ENCODE measurements around the gene BACH2. TPM values are rescaled to one million over a fixed set of nuclear protein-coding genes. Genes with fewer than 3 reads are reported as not detected.

BACH2 gene
- polyA plus RNA-seq, 1 donor from 2014 or later: 45.5 TPM

DNA sequence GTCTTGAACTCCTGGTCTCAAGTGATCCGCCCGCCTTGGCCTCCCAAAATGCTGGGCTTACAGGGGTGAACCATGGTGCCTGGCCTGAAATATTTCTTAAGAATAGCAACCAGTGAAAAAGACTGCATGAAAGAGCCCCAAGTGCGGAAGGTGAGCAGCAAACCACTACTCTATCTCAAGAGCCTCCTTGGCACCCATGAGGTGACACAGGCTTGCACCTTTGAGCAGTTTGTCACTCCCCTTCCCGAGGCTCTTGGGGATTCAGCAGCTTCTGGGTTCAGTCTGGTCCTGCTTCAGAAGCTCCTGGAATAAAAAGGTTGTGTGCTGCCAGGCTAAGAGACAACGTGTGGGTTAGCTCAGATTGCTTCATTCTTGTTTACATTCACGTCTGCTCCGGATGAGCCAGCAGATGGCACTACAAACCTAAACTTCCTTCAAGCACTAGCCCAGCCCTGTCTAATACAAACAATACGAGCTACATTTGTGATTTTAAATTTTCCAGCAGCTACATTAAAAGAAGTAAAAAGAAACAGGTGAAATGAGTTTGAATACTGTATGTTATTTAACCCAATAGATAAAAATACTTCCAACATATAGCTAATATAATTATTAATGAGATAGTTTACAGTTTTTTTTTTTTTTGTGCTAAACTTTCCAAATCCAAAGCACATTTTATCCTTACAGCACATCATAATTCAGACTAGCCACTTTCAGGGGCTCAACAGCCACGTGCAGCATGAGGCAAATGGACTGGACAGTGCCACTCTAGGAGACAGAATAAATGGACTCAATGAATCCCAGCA lies 356.2 kb downstream of the BACH2 start:
- H3K36me3 ChIP-seq (ENCODE audit: insufficient read depth, low read length): peaks cover 9% of the 10 kb centered on the region
- no peaks in the 10 kb centered on the region for H3F3A ChIP-seq (ENCODE audit: insufficient read depth, low read length, poor library complexity, severe bottlenecking)
- H3K9me2 ChIP-seq (ENCODE audit: insufficient read depth, low read length): no peaks in the 10 kb centered on the region
- H2AFZ ChIP-seq (ENCODE audit: low read depth, low read length): no peak overlapping the region
- peaks cover 11% of the 10 kb centered on the region for H3K79me2 ChIP-seq (replicated peaks; ENCODE audit: insufficient read depth, low read length)
- H4K20me1 ChIP-seq (ENCODE audit: insufficient read depth): no peaks in the 10 kb centered on the region
- no peaks in the 10 kb centered on the region for H3K27me3 ChIP-seq (ENCODE audit: insufficient read depth, low read depth, low read length)
- no peak overlapping the region for H3K4me2 ChIP-seq (ENCODE audit: low read length)
- H3K9me3 ChIP-seq (ENCODE audit: low read length): no peaks in the 10 kb centered on the region
- no peak overlapping the region for H3K9ac ChIP-seq (ENCODE audit: low read length)
- H3K4me3 ChIP-seq (ENCODE audit: low read length): no peak overlapping the region
- TF ChIP-seq RAD21 (conservative IDR thresholded peaks at IDR 0.05): peak; percentile 93
- peak; percentile 94 for TF ChIP-seq SMC3 (conservative IDR thresholded peaks at IDR 0.05; ENCODE audit: poor library complexity)
- TF ChIP-seq, protein P1, sequence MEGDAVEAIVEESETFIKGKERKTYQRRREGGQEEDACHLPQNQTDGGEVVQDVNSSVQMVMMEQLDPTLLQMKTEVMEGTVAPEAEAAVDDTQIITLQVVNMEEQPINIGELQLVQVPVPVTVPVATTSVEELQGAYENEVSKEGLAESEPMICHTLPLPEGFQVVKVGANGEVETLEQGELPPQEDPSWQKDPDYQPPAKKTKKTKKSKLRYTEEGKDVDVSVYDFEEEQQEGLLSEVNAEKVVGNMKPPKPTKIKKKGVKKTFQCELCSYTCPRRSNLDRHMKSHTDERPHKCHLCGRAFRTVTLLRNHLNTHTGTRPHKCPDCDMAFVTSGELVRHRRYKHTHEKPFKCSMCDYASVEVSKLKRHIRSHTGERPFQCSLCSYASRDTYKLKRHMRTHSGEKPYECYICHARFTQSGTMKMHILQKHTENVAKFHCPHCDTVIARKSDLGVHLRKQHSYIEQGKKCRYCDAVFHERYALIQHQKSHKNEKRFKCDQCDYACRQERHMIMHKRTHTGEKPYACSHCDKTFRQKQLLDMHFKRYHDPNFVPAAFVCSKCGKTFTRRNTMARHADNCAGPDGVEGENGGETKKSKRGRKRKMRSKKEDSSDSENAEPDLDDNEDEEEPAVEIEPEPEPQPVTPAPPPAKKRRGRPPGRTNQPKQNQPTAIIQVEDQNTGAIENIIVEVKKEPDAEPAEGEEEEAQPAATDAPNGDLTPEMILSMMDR (IDR thresholded peaks at IDR 0.05; ENCODE audit: poor library complexity, severe bottlenecking): peak; percentile 88
- no peak for TF ChIP-seq MXI1 (conservative IDR thresholded peaks at IDR 0.05; ENCODE audit: poor library complexity, severe bottlenecking)
- TF ChIP-seq, protein P2, sequence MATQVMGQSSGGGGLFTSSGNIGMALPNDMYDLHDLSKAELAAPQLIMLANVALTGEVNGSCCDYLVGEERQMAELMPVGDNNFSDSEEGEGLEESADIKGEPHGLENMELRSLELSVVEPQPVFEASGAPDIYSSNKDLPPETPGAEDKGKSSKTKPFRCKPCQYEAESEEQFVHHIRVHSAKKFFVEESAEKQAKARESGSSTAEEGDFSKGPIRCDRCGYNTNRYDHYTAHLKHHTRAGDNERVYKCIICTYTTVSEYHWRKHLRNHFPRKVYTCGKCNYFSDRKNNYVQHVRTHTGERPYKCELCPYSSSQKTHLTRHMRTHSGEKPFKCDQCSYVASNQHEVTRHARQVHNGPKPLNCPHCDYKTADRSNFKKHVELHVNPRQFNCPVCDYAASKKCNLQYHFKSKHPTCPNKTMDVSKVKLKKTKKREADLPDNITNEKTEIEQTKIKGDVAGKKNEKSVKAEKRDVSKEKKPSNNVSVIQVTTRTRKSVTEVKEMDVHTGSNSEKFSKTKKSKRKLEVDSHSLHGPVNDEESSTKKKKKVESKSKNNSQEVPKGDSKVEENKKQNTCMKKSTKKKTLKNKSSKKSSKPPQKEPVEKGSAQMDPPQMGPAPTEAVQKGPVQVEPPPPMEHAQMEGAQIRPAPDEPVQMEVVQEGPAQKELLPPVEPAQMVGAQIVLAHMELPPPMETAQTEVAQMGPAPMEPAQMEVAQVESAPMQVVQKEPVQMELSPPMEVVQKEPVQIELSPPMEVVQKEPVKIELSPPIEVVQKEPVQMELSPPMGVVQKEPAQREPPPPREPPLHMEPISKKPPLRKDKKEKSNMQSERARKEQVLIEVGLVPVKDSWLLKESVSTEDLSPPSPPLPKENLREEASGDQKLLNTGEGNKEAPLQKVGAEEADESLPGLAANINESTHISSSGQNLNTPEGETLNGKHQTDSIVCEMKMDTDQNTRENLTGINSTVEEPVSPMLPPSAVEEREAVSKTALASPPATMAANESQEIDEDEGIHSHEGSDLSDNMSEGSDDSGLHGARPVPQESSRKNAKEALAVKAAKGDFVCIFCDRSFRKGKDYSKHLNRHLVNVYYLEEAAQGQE (IDR thresholded peaks at IDR 0.05; ENCODE audit: borderline replicate concordance): no peak
- peak overlapping the region; percentile 1 for H3K27ac ChIP-seq (ENCODE audit: low read length)

DNA sequence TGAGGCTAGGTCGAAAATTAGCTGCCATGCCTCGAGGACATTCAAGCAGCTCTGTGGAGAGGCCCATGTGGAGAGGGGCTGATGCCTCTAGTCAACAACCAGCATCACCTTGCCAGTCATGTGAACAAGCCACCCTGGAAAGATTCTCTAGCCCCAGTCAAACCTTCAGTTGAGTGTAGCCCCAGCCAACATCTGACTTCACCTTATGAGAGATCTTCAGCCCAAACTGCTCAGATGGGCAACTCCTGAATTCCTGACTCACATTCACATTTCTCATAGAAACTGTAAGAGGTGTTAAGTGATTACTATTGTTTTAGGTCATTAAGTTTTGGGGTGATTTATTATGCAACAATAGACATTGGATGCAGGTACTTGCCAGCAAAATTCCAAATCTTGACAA lies 357.5 kb downstream of the BACH2 start:
- no peaks in the 10 kb centered on the region for H3F3A ChIP-seq (ENCODE audit: insufficient read depth, low read length, poor library complexity, severe bottlenecking)
- no peaks in the 10 kb centered on the region for H4K20me1 ChIP-seq (ENCODE audit: insufficient read depth)
- no peak overlapping the region for H3K4me3 ChIP-seq (ENCODE audit: low read length)
- peaks cover 9% of the 10 kb centered on the region for H3K36me3 ChIP-seq (ENCODE audit: insufficient read depth, low read length)
- H3K79me2 ChIP-seq (replicated peaks; ENCODE audit: insufficient read depth, low read length): peaks cover 4% of the 10 kb centered on the region
- H3K9me3 ChIP-seq (ENCODE audit: low read length): no peaks in the 10 kb centered on the region
- no peak overlapping the region for H3K9ac ChIP-seq (ENCODE audit: low read length)
- H3K9me2 ChIP-seq (ENCODE audit: insufficient read depth, low read length): no peaks in the 10 kb centered on the region
- H3K27ac ChIP-seq (ENCODE audit: low read length): no peak overlapping the region
- no peaks in the 10 kb centered on the region for H3K27me3 ChIP-seq (ENCODE audit: insufficient read depth, low read depth, low read length)
- H3K4me2 ChIP-seq (ENCODE audit: low read length): no peak overlapping the region
- TF ChIP-seq MXI1 (conservative IDR thresholded peaks at IDR 0.05; ENCODE audit: poor library complexity, severe bottlenecking) (no peak), RAD21 (conservative IDR thresholded peaks at IDR 0.05) (no peak), EZH2 (IDR thresholded peaks at IDR 0.05; ENCODE audit: borderline replicate concordance, insufficient read depth, low read length, poor library complexity, severe bottlenecking) (no peak), TAF1 (IDR thresholded peaks at IDR 0.05; ENCODE audit: low read depth) (no peak), EP300 (conservative IDR thresholded peaks at IDR 0.05; ENCODE audit: poor library complexity, severe bottlenecking) (no peak), SMC3 (conservative IDR thresholded peaks at IDR 0.05; ENCODE audit: poor library complexity) (no peak)
- TF ChIP-seq, protein P1 (IDR thresholded peaks at IDR 0.05; ENCODE audit: poor library complexity, severe bottlenecking): no peak
- TF ChIP-seq, protein P2 (IDR thresholded peaks at IDR 0.05; ENCODE audit: borderline replicate concordance): no peak
- no peak overlapping the region for H2AFZ ChIP-seq (ENCODE audit: low read depth, low read length)
